Measurements from ENCODE around the gene RAB1B.
A peak's percentile ranks its signal among the peaks of the same experiment; 100 is the strongest.
"Not testable (repeated sequence)": the region's sequence is repeated elsewhere in the genome, so short reads cannot be mapped to it uniquely, and the experiment has no call there.

RAB1B gene

GRCh38 chr11:66317322-66317722 lies 48.9 kb downstream of the RAB1B start:
- H3K4me3 ChIP-seq (ENCODE audit: low read length, poor library complexity, severe bottlenecking) = peak overlapping the region; percentile 58
- H3F3A ChIP-seq (ENCODE audit: low read depth) = no peaks in the 10 kb centered on the region
- H3K4me2 ChIP-seq (ENCODE audit: low read depth, low read length, poor library complexity, severe bottlenecking) = peak overlapping the region; percentile 69
- peak overlapping the region; percentile 66 for H3K9ac ChIP-seq (ENCODE audit: low read depth, low read length, poor library complexity, severe bottlenecking)
- H3K4me1 ChIP-seq (ENCODE audit: insufficient read depth, low read length, poor library complexity, severe bottlenecking) = peaks cover 43% of the 10 kb centered on the region
- H3K9me2 ChIP-seq (replicated peaks; ENCODE audit: low read depth, low read length) = no peaks in the 10 kb centered on the region
- no peaks in the 10 kb centered on the region for H3K36me3 ChIP-seq (ENCODE audit: insufficient read depth, low read length)
- H2AFZ ChIP-seq (ENCODE audit: low read length) = 0 out of 2 replicates have a peak overlapping the region, but pooled peaks have one; percentile 18
- no peaks in the 10 kb centered on the region for H3K79me2 ChIP-seq (ENCODE audit: insufficient read depth, low read length)
- TF ChIP-seq, protein P1, sequence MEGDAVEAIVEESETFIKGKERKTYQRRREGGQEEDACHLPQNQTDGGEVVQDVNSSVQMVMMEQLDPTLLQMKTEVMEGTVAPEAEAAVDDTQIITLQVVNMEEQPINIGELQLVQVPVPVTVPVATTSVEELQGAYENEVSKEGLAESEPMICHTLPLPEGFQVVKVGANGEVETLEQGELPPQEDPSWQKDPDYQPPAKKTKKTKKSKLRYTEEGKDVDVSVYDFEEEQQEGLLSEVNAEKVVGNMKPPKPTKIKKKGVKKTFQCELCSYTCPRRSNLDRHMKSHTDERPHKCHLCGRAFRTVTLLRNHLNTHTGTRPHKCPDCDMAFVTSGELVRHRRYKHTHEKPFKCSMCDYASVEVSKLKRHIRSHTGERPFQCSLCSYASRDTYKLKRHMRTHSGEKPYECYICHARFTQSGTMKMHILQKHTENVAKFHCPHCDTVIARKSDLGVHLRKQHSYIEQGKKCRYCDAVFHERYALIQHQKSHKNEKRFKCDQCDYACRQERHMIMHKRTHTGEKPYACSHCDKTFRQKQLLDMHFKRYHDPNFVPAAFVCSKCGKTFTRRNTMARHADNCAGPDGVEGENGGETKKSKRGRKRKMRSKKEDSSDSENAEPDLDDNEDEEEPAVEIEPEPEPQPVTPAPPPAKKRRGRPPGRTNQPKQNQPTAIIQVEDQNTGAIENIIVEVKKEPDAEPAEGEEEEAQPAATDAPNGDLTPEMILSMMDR (conservative IDR thresholded peaks at IDR 0.05; ENCODE audit: low read length) = no peak
- TF ChIP-seq EZH2phosphoT487 (IDR thresholded peaks at IDR 0.05; ENCODE audit: borderline replicate concordance) = no peak
- no peaks in the 10 kb centered on the region for H3K27me3 ChIP-seq (ENCODE audit: insufficient read depth, low read length, poor library complexity, severe bottlenecking)
- H3K9me3 ChIP-seq (ENCODE audit: insufficient read depth, low read depth, low read length) = no peaks in the 10 kb centered on the region
- H4K20me1 ChIP-seq (ENCODE audit: insufficient read depth, low read length, poor library complexity, severe bottlenecking) = no peaks in the 10 kb centered on the region

- H3K4me1 ChIP-seq (ENCODE audit: insufficient read depth, low read length, poor library complexity, severe bottlenecking) = peaks cover 42% of the 10 kb centered on the region
- H2AFZ ChIP-seq (ENCODE audit: low read length) = peak overlapping the region; percentile 18; the same call in 1 of the 2 replicates
Observed at GRCh38 chr11:66317723-66318599, 49.5 kb downstream of the RAB1B start.

DNA sequence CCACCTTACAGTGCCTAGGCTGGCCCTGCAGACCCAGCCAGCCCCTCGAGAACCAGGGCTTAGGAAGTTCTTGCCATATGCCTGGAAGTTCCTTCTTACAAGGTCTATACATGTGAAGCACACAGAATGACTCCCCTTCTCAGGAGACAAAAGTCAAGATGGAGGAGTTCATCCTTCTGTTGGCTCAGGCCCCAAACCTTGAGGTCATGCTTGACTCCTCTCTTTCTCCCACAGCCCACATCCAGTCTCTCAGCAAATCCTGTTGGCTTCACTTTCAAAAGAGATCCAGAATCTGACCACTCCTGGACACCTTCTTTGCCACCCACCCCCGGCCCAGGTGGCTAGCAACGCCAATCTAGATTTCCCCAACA lies 50.1 kb downstream of the RAB1B start:
- Histone ChIP-seq H4K20me1 (ENCODE audit: insufficient read depth, low read length, poor library complexity, severe bottlenecking) (no peaks in the 10 kb centered on the region), H3F3A (ENCODE audit: low read depth) (no peaks in the 10 kb centered on the region), H3K9ac (ENCODE audit: low read depth, low read length, poor library complexity, severe bottlenecking) (peak overlapping the region; percentile 66), H3K4me1 (ENCODE audit: insufficient read depth, low read length, poor library complexity, severe bottlenecking) (peaks cover 36% of the 10 kb centered on the region), H3K9me3 (ENCODE audit: insufficient read depth, low read depth, low read length) (no peaks in the 10 kb centered on the region), H3K4me2 (ENCODE audit: low read depth, low read length, poor library complexity, severe bottlenecking) (peak overlapping the region; percentile 69), H2AFZ (ENCODE audit: low read length) (peak overlapping the region; percentile 3; the same call in 1 of the 2 replicates), H3K9me2 (replicated peaks; ENCODE audit: low read depth, low read length) (no peaks in the 10 kb centered on the region), H3K79me2 (ENCODE audit: insufficient read depth, low read length) (no peaks in the 10 kb centered on the region), H3K4me3 (ENCODE audit: low read length, poor library complexity, severe bottlenecking) (peak overlapping the region; percentile 58), H3K36me3 (ENCODE audit: insufficient read depth, low read length) (no peaks in the 10 kb centered on the region), H3K27me3 (ENCODE audit: insufficient read depth, low read length, poor library complexity, severe bottlenecking) (no peaks in the 10 kb centered on the region)
- TF ChIP-seq, protein P1 (conservative IDR thresholded peaks at IDR 0.05; ENCODE audit: low read length) = no peak

More at GRCh38 chr11:66317723-66318599, 49.5 kb downstream of the RAB1B start:
- Histone ChIP-seq H3K9me3 (ENCODE audit: insufficient read depth, low read depth, low read length) (no peaks in the 10 kb centered on the region), H3K27me3 (ENCODE audit: insufficient read depth, low read length, poor library complexity, severe bottlenecking) (no peaks in the 10 kb centered on the region), H3K9ac (ENCODE audit: low read depth, low read length, poor library complexity, severe bottlenecking) (peak overlapping the region; percentile 66), H3K9me2 (replicated peaks; ENCODE audit: low read depth, low read length) (no peaks in the 10 kb centered on the region), H4K20me1 (ENCODE audit: insufficient read depth, low read length, poor library complexity, severe bottlenecking) (no peaks in the 10 kb centered on the region), H3K36me3 (ENCODE audit: insufficient read depth, low read length) (no peaks in the 10 kb centered on the region), H3K4me2 (ENCODE audit: low read depth, low read length, poor library complexity, severe bottlenecking) (peak overlapping the region; percentile 69), H3K79me2 (ENCODE audit: insufficient read depth, low read length) (no peaks in the 10 kb centered on the region), H3K4me3 (ENCODE audit: low read length, poor library complexity, severe bottlenecking) (peak overlapping the region; percentile 58), H3F3A (ENCODE audit: low read depth) (no peaks in the 10 kb centered on the region)
- TF ChIP-seq, protein P1 (conservative IDR thresholded peaks at IDR 0.05; ENCODE audit: low read length) = no peak
- no peak for TF ChIP-seq EZH2phosphoT487 (IDR thresholded peaks at IDR 0.05; ENCODE audit: borderline replicate concordance)

GRCh38 chr11:66320289-66320688 lies 51.9 kb downstream of the RAB1B start:
- H4K20me1 ChIP-seq (ENCODE audit: insufficient read depth, low read length, poor library complexity, severe bottlenecking); H3K9me3 ChIP-seq (ENCODE audit: insufficient read depth, low read depth, low read length); H3K4me2 ChIP-seq (ENCODE audit: low read depth, low read length, poor library complexity, severe bottlenecking); H3K9ac ChIP-seq (ENCODE audit: low read depth, low read length, poor library complexity, severe bottlenecking); H3K27me3 ChIP-seq (ENCODE audit: insufficient read depth, low read length, poor library complexity, severe bottlenecking); H3K9me2 ChIP-seq (replicated peaks; ENCODE audit: low read depth, low read length); H3K36me3 ChIP-seq (ENCODE audit: insufficient read depth, low read length); H3K79me2 ChIP-seq (ENCODE audit: insufficient read depth, low read length); H2AFZ ChIP-seq (ENCODE audit: low read length); H3K4me3 ChIP-seq (ENCODE audit: low read length, poor library complexity, severe bottlenecking); H3F3A ChIP-seq (ENCODE audit: low read depth): not testable (repeated sequence)
- peaks cover 29% of the 10 kb centered on the region for H3K4me1 ChIP-seq (ENCODE audit: insufficient read depth, low read length, poor library complexity, severe bottlenecking)

DNA sequence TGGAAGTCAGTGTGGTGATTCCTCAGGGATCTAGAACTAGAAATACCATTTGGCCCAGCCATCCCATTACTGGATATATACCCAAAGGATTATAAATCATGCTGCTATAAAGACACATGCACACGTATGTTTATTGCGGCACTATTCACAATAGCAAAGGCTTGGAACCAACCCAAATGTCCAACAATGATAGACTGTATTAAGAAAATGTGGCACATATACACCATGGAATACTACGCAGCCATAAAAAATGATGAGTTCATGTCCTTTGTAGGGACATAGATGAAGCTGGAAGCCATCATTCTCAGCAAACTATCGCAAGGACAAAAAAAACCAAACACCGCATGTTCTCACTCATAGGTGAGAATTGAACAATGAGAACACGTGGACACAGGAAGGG lies 52.3 kb downstream of the RAB1B start:
- not testable (repeated sequence) for H4K20me1 ChIP-seq (ENCODE audit: insufficient read depth, low read length, poor library complexity, severe bottlenecking); H3K4me2 ChIP-seq (ENCODE audit: low read depth, low read length, poor library complexity, severe bottlenecking); H3K9me2 ChIP-seq (replicated peaks; ENCODE audit: low read depth, low read length); H3K4me3 ChIP-seq (ENCODE audit: low read length, poor library complexity, severe bottlenecking); H3K9me3 ChIP-seq (ENCODE audit: insufficient read depth, low read depth, low read length); H3K36me3 ChIP-seq (ENCODE audit: insufficient read depth, low read length); H2AFZ ChIP-seq (ENCODE audit: low read length); H3F3A ChIP-seq (ENCODE audit: low read depth); H3K79me2 ChIP-seq (ENCODE audit: insufficient read depth, low read length); H3K9ac ChIP-seq (ENCODE audit: low read depth, low read length, poor library complexity, severe bottlenecking); H3K27me3 ChIP-seq (ENCODE audit: insufficient read depth, low read length, poor library complexity, severe bottlenecking)
- peaks cover 33% of the 10 kb centered on the region for H3K4me1 ChIP-seq (ENCODE audit: insufficient read depth, low read length, poor library complexity, severe bottlenecking)

All from Loucy (cell line).